ENCODE results near the gene SNPH.

DNA sequence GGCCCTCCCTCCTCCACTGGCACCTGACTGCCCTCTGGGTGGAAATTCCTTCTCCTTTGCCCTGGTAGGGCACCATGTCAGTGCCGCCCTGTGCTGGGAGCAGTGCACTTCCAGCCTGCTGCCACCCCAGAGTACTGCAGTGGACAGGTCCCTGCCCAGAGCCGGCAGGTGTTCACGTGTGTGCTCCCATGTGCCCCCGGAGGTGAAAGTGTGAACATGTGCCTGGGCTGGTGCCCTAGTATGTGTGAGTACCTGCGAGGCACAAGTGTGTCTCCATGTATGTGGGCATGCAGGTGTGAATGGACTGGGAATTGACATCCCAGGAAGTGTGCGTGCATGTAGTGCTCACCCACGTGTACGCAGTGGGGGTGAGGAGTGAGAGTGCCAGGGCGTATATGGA is 33.4 kb downstream of the SNPH start:
- TF ChIP-seq, protein P1, sequence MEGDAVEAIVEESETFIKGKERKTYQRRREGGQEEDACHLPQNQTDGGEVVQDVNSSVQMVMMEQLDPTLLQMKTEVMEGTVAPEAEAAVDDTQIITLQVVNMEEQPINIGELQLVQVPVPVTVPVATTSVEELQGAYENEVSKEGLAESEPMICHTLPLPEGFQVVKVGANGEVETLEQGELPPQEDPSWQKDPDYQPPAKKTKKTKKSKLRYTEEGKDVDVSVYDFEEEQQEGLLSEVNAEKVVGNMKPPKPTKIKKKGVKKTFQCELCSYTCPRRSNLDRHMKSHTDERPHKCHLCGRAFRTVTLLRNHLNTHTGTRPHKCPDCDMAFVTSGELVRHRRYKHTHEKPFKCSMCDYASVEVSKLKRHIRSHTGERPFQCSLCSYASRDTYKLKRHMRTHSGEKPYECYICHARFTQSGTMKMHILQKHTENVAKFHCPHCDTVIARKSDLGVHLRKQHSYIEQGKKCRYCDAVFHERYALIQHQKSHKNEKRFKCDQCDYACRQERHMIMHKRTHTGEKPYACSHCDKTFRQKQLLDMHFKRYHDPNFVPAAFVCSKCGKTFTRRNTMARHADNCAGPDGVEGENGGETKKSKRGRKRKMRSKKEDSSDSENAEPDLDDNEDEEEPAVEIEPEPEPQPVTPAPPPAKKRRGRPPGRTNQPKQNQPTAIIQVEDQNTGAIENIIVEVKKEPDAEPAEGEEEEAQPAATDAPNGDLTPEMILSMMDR (IDR thresholded peaks at IDR 0.05; ENCODE audit: low read depth, low read length) = peak; percentile 43
- TF ChIP-seq, protein P2, sequence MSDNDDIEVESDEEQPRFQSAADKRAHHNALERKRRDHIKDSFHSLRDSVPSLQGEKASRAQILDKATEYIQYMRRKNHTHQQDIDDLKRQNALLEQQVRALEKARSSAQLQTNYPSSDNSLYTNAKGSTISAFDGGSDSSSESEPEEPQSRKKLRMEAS (IDR thresholded peaks at IDR 0.05; ENCODE audit: low read depth, low read length) = peak; percentile 65
- no peak for TF ChIP-seq POLR2A (IDR thresholded peaks at IDR 0.05; ENCODE audit: extremely low read depth, insufficient read length)

Data from NB4 (cell line).